ENCODE data around the gene AMPD2. TPM values are rescaled to one million over a fixed set of nuclear protein-coding genes. Genes with fewer than 3 reads are reported as not detected.
"Not testable (repeated sequence)": the region's sequence is repeated elsewhere in the genome, so short reads cannot be mapped to it uniquely, and the experiment has no call there.

The AMPD2 gene
- total RNA-seq, 1 donor from 2014 or later, result 74.2 TPM

DNA sequence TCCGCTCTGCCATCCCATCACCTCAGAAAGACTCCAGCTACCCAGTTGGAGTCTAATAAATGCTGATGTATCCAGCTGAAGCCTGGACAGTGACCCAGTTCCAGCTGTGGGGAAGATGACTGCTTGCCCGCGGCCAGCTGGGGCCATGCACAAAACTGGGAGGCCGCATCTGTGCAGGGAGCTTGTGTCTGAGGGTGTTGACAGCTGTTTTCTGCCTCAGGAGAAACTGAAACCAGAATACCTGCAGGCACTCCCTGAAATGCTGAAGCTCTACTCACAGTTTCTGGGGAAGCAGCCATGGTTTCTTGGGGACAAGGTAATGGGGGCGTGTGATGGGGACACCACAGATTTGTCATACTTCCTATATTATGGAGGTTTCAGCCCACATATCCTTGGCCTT is 51.4 kb downstream of the AMPD2 start:
- DNase-seq (ENCODE audit: low spot score in 2 of 2), result no peak
- Histone ChIP-seq H3K27ac (no peak overlapping the region), H3K9me3 (no peaks in the 10 kb centered on the region), H3K4me1 (peaks cover 0 to 5% of the 10 kb centered on the region in 2 donors), H3K27me3 (no peaks in the 10 kb centered on the region), H3K36me3 (peaks cover 7 to 18% of the 10 kb centered on the region in 2 donors), H3K4me3 (no peak overlapping the region)
- intact Hi-C loops (cut with DNase I), result no loop called here
- no peak for TF ChIP-seq CTCF (IDR thresholded peaks at IDR 0.05)

DNA sequence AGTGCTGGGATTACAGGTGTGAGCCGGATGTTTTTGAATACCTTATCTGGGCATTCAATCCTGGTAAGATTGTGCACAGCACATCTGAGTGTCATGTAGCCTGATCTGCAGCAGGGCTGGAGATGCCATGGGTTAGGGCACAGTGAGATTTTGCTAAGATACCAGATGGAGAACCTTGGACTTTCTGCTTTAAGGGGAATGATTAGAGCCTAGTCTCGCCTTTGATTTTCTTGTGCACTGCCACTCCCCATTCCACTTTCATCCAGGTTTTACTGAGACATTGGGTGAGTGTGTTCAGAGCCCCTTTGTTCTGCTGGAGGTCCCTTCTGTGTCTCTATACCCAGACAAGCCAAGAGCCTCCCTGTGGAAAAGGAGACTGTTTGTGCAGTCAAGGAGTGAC is 54.2 kb downstream of the AMPD2 start:
- DNase-seq (ENCODE audit: low spot score in 2 of 2); H3K4me3 ChIP-seq; intact Hi-C loops (cut with DNase I); H3K27me3 ChIP-seq; H3K27ac ChIP-seq; H3K9me3 ChIP-seq; H3K4me1 ChIP-seq: not testable (repeated sequence)
- peaks cover 7 to 18% of the 10 kb centered on the region in 2 donors for H3K36me3 ChIP-seq

DNA sequence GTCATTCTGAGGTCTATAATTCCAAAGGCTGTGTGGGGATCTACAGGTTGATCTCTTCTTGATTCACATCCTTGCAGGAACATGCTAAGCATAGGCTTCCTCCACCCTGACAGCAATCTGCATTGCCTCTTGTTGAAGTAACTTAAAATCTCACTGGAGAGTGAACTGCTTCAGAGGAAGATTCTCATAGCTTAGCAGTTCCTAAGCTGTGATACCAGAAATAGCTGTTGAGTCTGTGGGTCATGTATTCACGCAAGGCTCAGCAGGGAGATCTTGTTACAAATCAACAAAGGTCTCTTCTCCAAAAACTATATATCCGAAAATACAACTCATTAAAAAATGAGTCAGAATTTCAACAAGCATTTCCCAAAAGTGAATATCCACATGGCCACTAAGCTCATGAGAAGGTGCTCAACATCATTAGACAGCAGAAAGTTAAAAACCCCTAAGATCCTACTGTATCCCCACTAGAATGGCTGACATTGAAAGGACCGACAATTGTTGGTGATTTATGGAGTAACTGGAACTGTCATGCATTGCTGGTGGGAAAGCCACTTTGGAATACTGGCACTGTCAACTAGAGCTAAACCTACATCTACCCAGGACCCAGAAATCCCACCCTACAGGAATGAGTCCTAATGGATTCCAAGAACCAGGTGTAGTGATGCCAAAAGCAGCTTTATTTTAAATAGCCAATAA is 57.2 kb downstream of the AMPD2 start:
- H3K27me3 ChIP-seq; intact Hi-C loops (cut with DNase I); H3K9me3 ChIP-seq; DNase-seq (ENCODE audit: low spot score in 2 of 2); H3K4me3 ChIP-seq; H3K4me1 ChIP-seq; H3K27ac ChIP-seq; H3K36me3 ChIP-seq: not testable (repeated sequence)

GRCh38 chr1:109677459-109677858 is 57.8 kb downstream of the AMPD2 start:
- Histone ChIP-seq H3K9me3 (no peaks in the 10 kb centered on the region), H3K4me3 (no peak overlapping the region), H3K36me3 (peaks cover 7% of the 10 kb centered on the region in 2 donors), H3K27ac (no peak overlapping the region), H3K27me3 (no peaks in the 10 kb centered on the region), H3K4me1 (no peaks in the 10 kb centered on the region)
- DNase-seq (ENCODE audit: low spot score in 2 of 2), result no peak
- no peak for TF ChIP-seq CTCF (IDR thresholded peaks at IDR 0.05)
- intact Hi-C loops (cut with DNase I), result no loop called here

DNA sequence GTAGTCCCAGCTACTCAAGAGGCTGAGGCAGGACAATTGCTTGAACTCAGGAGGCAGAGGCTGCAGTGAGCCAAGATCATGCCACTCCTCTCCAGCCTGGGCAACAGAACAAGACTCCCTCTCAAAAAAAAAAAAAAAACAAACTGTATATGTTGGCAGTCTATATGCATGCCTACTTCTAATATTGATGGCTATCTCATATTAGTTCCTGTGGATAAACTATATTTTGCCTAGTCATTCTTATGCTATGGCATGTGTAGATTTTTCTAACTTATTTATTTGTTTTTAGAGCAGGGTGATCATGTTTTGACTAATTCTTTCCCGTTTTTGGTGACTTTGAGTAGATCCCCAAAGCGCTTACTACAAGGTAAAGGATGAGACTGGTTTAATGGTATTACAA is 59.0 kb downstream of the AMPD2 start:
- intact Hi-C loops (cut with DNase I); H3K9me3 ChIP-seq; H3K36me3 ChIP-seq; H3K4me3 ChIP-seq; H3K27me3 ChIP-seq; H3K27ac ChIP-seq; H3K4me1 ChIP-seq; DNase-seq (ENCODE audit: low spot score in 2 of 2): not testable (repeated sequence)

Other genes with a start within 250 kb of the AMPD2 start
- gene SORT1, start 221.9 kb upstream of the AMPD2 start, total RNA-seq, result 111 TPM
- gene PSMA5, start 193.4 kb upstream of the AMPD2 start, total RNA-seq, result 2.6 TPM
- gene SYPL2, start 153.3 kb upstream of the AMPD2 start, total RNA-seq, result 8.1 TPM
- gene ATXN7L2, start 135.9 kb upstream of the AMPD2 start, total RNA-seq, result 5.9 TPM
- 26.8 TPM for gene CYB561D1, start 125.7 kb upstream of the AMPD2 start, total RNA-seq
- gene AMIGO1, start 110.1 kb upstream of the AMPD2 start, total RNA-seq, result 4.7 TPM
- not detected for gene GPR61, start 80.0 kb upstream of the AMPD2 start, total RNA-seq
- gene GNAI3, start 71.2 kb upstream of the AMPD2 start, total RNA-seq, result 2.8 TPM
- gene GNAT2, start 221 bp upstream of the AMPD2 start, total RNA-seq, result not detected
- 27.8 TPM for gene GSTM4, start 36.3 kb downstream of the AMPD2 start, total RNA-seq
- 20.3 TPM for gene GSTM2, start 48.2 kb downstream of the AMPD2 start, total RNA-seq
- gene GSTM1, start 68.0 kb downstream of the AMPD2 start, total RNA-seq, result 89.4 TPM
- 23.3 TPM for gene GSTM5, start 92.4 kb downstream of the AMPD2 start, total RNA-seq
- 59.2 TPM for gene GSTM3, start 121.2 kb downstream of the AMPD2 start, total RNA-seq
- not detected for gene EPS8L3, start 144.1 kb downstream of the AMPD2 start, total RNA-seq